Loucy (cell line): ENCODE measurements around the gene COQ8B.

Source experiments
- H2AFZ ChIP-seq: fragments of 200-600 bp; sonication (generic); 2 replicates; pipeline ENCODE4 v1.6.0; 2016; ENCODE audit warnings: antibody characterized with exemption, mild to moderate bottlenecking, low read length, moderate library complexity
- H3F3A ChIP-seq: fragments of 200-600 bp; 2 replicates; pipeline ENCODE4 v1.6.0; 2016; ENCODE audit warnings: antibody characterized with exemption, low read depth, mild to moderate bottlenecking
- H3K27me3 ChIP-seq: fragments of 200-600 bp; sonication (generic); 2 replicates; pipeline ENCODE4 v1.6.1; 2014; ENCODE audit warnings: low read length, mild to moderate bottlenecking; ENCODE audit not compliant: insufficient read depth, poor library complexity, severe bottlenecking
- H3K36me3 ChIP-seq: fragments of 200-600 bp; sonication (generic); 2 replicates; pipeline ENCODE4 v1.6.1; 2016; ENCODE audit warnings: low read length; ENCODE audit not compliant: insufficient read depth
- H3K4me1 ChIP-seq: fragments of 200-600 bp; sonication (generic); 2 replicates; pipeline ENCODE4 v1.5.1; 2014; ENCODE audit warnings: low read length, mild to moderate bottlenecking; ENCODE audit not compliant: insufficient read depth, poor library complexity, severe bottlenecking
- H3K4me2 ChIP-seq: fragments of 200-600 bp; sonication (generic); 2 replicates; pipeline ENCODE4 v1.6.0; 2014; ENCODE audit warnings: antibody characterized with exemption, low read length, low read depth, mild to moderate bottlenecking; ENCODE audit not compliant: poor library complexity, severe bottlenecking
- H3K4me3 ChIP-seq: fragments of 200-600 bp; sonication (generic); 2 replicates; pipeline ENCODE4 v1.5.1; 2014; ENCODE audit warnings: low read length, mild to moderate bottlenecking, mixed read lengths; ENCODE audit not compliant: poor library complexity, severe bottlenecking
- H3K79me2 ChIP-seq: fragments of 200-600 bp; sonication (generic); 2 replicates; pipeline ENCODE4 v1.6.1; 2014; ENCODE audit warnings: low read length; ENCODE audit not compliant: insufficient read depth
- H3K9ac ChIP-seq: fragments of 200-600 bp; sonication (generic); 2 replicates; pipeline ENCODE4 v1.6.0; 2014; ENCODE audit warnings: mild to moderate bottlenecking, low read depth, low read length, moderate library complexity; ENCODE audit not compliant: poor library complexity, severe bottlenecking
- H3K9me2 ChIP-seq: fragments of 200-600 bp; sonication (generic); replicated peaks from 2 replicates; pipeline ENCODE4 v1.6.1; 2016; ENCODE audit warnings: low read depth, low read length, mixed read lengths
- H3K9me3 ChIP-seq: fragments of 200-600 bp; sonication (generic); 2 replicates; pipeline ENCODE4 v1.6.1; 2014; ENCODE audit warnings: mild to moderate bottlenecking, antibody characterized with exemption, low read length, low read depth; ENCODE audit not compliant: insufficient read depth
- H4K20me1 ChIP-seq: fragments of 200-600 bp; sonication (generic); 2 replicates; pipeline ENCODE4 v1.6.0; 2014; ENCODE audit warnings: antibody characterized with exemption, low read length, mild to moderate bottlenecking; ENCODE audit not compliant: insufficient read depth, poor library complexity, severe bottlenecking
- CTCF ChIP-seq: fragments of 200-600 bp; sonication (generic); conservative IDR thresholded peaks from 2 replicates; pipeline ENCODE4 v1.5.1; 2014; ENCODE audit warnings: mild to moderate bottlenecking, antibody characterized with exemption, low read length
- EZH2phosphoT487 ChIP-seq: fragments of 200-600 bp; IDR thresholded peaks from 2 replicates; pipeline ENCODE4 v1.6.1; 2018; ENCODE audit warnings: antibody characterized with exemption, mild to moderate bottlenecking, moderate library complexity, borderline replicate concordance

The COQ8B gene

GRCh38 chr19:40704491-40705361 is 12.0 kb downstream of the COQ8B start:
- no peak overlapping the region for H3K9ac ChIP-seq
- no peaks in the 10 kb centered on the region for H3K9me2 ChIP-seq
- H3K36me3 ChIP-seq = peaks cover 13% of the 10 kb centered on the region; the same call in 1 of the 2 replicates
- H3K4me1 ChIP-seq = no peaks in the 10 kb centered on the region
- H4K20me1 ChIP-seq = no peaks in the 10 kb centered on the region
- no peaks in the 10 kb centered on the region for H3F3A ChIP-seq
- no peak overlapping the region for H3K4me2 ChIP-seq
- no peaks in the 10 kb centered on the region for H3K27me3 ChIP-seq
- H2AFZ ChIP-seq = no peak overlapping the region
- no peaks in the 10 kb centered on the region for H3K9me3 ChIP-seq
- no peaks in the 10 kb centered on the region for H3K79me2 ChIP-seq
- H3K4me3 ChIP-seq = no peak overlapping the region
- TF ChIP-seq EZH2phosphoT487 (no peak), CTCF (no peak)

GRCh38 chr19:40703029-40703755 is 13.5 kb downstream of the COQ8B start:
- Histone ChIP-seq H3K4me1 (no peaks in the 10 kb centered on the region), H3K27me3 (no peaks in the 10 kb centered on the region), H3K36me3 (peaks cover 13% of the 10 kb centered on the region; the same call in 1 of the 2 replicates), H3K79me2 (no peaks in the 10 kb centered on the region), H2AFZ (no peak overlapping the region), H3K9me3 (no peaks in the 10 kb centered on the region), H3K9me2 (no peaks in the 10 kb centered on the region), H3F3A (no peaks in the 10 kb centered on the region), H3K4me3 (no peak overlapping the region), H4K20me1 (no peaks in the 10 kb centered on the region), H3K4me2 (no peak overlapping the region), H3K9ac (no peak overlapping the region)
- TF ChIP-seq EZH2phosphoT487 (no peak), CTCF (no peak)

- Histone ChIP-seq H2AFZ (no peak overlapping the region), H3K9me2 (no peaks in the 10 kb centered on the region), H3K36me3 (peaks cover 13% of the 10 kb centered on the region; the same call in 1 of the 2 replicates), H3K9ac (no peak overlapping the region), H3K27me3 (no peaks in the 10 kb centered on the region), H4K20me1 (no peaks in the 10 kb centered on the region), H3K4me1 (no peaks in the 10 kb centered on the region), H3K79me2 (no peaks in the 10 kb centered on the region), H3F3A (no peaks in the 10 kb centered on the region), H3K4me3 (no peak overlapping the region), H3K9me3 (no peaks in the 10 kb centered on the region), H3K4me2 (no peak overlapping the region)
- no peak for TF ChIP-seq EZH2phosphoT487
- no peak for TF ChIP-seq CTCF
These were observed 14.2 kb downstream of the COQ8B start for GRCh38 chr19:40702337-40703012.
